ENCODE measurements around the gene IL24.
A peak's percentile ranks its signal among the peaks of the same experiment; 100 is the strongest.
"Not testable (repeated sequence)": the region's sequence is repeated elsewhere in the genome, so short reads cannot be mapped to it uniquely, and the experiment has no call there.

The IL24 gene

GRCh38 chr1:206897175-206897574, at the start of gene IL24:
Gene IL24 (plus strand): TSS chr1:206897443. CDS start chr1:206897833, 390 bp downstream.
- DNase-seq: no peak

- no peak for DNase-seq
Measured at GRCh38 chr1:206847946-206848345, 49.3 kb upstream of the IL24 start.

GRCh38 chr1:206850401-206850800, 46.8 kb upstream of the IL24 start:
- no peak for DNase-seq

DNA sequence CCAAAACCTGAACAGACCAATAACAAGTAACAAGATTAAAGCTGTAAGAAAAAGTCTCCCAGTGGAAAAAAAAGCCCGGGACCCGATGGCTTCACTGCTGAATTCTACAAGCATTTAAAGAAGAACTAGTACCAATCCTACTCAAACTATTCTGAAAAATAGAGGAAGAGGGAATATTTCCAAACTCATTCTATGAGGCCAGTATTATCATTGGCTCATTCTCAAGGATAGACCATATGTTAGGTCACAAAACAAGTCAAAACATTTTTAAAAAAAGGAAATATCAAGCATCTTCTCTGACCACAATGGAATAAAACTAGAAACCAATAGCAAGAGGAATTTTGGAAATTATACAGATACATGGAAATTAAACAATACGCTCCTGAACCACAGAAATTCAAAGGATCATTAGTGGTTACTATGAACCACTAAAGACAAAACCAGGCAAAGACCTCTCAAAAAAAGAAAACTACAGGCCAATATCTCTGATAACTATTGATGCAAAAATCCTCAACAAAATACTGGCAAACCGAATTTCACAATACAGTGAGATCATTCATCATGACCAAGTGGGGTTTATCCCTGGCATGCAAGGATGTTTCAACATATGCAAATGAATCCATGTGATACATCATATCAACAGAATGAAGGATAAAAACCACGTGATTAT, 45.8 kb upstream of the IL24 start:
- no peak for DNase-seq

- DNase-seq: not testable (repeated sequence)
Measured at GRCh38 chr1:206852662-206853061, 44.6 kb upstream of the IL24 start.

- not testable (repeated sequence) for DNase-seq
Measured at GRCh38 chr1:206853696-206854095, 43.5 kb upstream of the IL24 start.

DNA sequence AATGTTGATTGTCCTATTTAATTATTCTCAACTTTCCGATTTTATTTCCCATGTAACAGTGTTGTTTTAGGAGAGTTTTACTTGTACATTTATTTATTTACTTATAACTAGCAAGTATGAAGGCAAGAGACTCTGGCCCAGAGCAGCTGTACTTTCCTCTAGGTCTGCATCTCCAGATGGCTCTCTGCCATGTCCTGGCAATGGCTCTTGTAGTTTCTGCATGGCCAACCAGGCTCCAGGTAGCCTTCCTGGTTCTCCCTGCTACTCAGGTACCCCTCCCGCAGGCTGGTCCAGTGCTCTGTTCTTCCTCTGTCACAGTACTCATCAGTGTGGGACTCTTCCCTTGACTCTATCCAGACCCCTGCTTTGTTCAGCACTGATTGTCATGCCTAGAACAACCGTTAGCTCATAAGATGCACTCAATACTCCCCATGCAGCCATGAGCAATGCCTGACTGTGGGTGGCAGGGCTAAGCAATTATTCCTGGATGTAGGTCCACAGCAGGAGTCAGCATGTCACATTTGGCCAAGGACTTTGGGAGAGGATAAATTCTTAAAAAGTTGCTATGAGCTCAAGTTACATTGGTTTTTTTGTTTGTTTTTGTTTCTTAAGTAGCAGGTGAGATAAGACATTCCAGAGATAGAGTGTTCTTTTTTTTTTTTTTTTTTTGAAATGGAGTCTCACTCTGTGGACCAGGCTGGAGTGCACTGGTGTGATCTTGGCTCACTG, 42.7 kb upstream of the IL24 start:
- peak; percentile 24 for DNase-seq

DNA sequence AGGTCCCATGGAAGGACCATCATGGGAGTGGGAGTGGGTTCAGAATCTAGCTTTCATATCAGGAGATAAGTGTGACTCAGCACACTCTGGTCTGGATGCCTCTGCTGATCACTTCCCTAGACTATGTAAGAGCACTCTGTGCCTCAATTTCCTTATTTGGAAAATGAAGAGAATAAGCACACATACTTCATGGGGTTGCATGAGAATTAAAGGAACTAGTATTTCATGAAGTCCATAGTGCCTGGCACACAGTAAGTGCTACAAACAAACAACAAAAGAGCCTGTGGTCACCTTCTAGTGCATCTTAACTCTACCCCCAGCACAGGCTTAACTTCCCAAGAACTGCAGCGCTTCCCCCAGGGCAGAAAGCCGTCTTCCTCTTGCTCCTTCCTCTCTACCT, 41.4 kb upstream of the IL24 start:
- DNase-seq: no peak

DNA sequence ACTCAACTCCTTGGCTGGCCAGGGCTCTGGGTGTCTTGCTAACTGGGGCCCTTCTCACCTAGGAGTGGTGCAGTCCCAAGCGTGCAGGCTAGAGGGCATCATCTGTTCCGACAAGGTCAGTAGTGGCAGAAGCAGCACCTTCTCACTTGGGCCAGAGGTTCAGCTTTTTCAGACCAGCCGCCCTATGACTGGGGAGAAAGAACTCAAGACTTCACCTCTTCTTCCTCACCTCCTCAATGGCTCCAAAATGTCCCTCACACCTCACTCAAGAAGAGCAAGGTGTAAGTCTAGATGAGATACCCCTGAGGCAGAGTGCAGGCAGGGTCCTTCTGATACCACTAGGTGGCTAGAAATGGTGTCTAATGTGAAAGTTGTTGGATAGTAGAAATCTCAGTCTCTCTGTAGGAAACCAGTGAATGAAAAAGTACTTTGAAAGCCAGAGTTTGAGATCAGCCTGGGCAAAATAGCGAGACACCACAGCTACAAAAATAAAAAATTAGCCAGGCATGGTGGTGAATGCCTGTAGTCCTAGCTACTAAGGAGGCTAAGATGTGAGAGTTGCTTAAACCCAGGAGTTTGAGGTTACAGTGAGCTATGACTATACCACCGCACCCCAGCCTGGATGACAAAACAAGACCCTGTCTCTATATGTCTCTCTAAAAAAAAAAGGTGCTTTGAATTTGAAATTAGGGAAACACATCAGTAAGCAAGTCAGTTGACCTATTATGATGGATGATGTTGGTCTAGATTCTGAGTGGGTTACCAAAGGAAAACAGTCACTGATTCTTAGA, 40.4 kb upstream of the IL24 start:
- DNase-seq: peak; percentile 49

DNA sequence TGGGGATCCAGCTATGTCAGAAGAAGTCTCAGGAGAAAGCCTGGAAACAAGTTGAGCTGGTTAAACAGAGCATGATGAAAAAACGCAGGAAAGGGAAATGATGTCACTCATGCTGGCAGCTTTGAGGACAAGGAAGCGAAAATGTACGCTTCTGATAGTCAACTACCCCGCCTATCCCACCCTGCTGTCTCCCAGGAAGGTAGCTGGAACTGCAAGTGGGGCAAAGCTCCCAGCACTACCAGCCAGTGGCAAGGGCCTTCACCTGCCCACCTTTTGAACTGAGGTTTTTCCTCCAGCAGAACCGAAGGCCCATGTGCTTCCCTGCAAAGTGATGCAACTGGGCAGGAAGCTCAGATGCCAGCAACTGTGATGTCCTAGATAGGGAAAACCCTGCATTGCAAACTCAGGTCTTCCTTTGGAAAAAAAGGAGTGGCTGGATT, 38.1 kb upstream of the IL24 start:
- peak; percentile 32 for DNase-seq

GRCh38 chr1:206860165-206860564, 37.1 kb upstream of the IL24 start:
- no peak for DNase-seq

GRCh38 chr1:206863266-206863665, 34.0 kb upstream of the IL24 start:
- peak; percentile 36 for DNase-seq

GRCh38 chr1:206864939-206865671, 32.1 kb upstream of the IL24 start, which contains the start of gene IL20:
Gene IL20 (plus strand): TSS chr1:206865623. CDS start chr1:206865853, 230 bp downstream.
- peak; percentile 90 for DNase-seq

DNA sequence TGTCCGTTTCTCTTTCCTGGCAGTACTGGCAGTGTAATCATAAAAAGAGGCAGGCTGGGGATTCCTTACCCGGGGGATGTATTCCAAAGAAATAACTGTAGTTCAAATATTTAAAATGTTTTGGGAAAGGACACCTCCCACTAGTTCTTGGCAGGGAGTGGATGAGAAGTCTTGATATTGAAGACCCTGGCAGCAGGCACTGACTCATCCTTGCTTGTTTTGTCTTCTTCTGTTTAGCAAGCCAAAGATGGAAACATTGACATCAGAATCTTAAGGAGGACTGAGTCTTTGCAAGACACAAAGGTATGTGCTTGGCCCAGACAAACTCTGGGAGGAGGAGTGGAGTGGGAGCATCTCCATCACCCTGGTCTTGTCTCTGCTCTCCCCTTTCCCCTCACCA, 31.2 kb upstream of the IL24 start:
- no peak for DNase-seq

DNA sequence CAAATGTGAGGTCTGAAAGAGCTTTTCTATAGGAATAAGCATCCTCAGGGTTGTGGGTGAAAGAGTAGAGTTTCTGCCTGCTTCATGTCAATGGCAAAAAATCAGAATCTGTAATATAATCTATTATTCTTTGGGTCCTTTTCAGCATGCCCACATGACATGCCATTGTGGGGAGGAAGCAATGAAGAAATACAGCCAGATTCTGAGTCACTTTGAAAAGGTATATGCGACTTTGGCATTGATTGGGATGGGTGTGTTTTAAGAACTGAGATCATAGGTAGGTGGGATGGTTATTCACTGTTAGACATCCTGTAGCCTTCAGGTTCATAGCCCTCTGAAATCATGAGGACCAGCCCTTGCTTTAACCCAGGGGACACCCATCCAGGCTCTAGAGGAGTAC, 30.0 kb upstream of the IL24 start:
- DNase-seq: no peak

DNA sequence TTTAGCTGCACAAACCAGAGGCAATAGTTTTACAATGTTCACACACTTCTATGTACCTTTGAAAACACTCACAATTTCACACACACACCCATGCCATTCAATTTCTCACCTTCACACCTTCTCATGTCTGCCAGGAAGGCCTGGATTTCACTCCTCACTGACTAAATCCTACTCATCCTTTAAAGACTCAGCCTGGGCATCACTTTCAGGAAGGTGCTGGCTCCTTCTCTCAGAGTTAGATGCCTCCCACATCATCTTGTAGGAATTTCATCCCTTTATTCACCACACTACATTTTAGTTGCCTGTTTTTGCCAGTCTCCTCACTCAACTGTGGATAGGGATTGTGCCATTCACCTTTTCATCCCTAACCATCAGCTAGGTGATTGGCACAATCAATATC, 29.5 kb upstream of the IL24 start:
- no peak for DNase-seq

- DNase-seq: no peak
Measured at GRCh38 chr1:206868264-206868663, 29.0 kb upstream of the IL24 start.

- DNase-seq: no peak
Measured at GRCh38 chr1:206872139-206872538, 25.1 kb upstream of the IL24 start.

GRCh38 chr1:206873603-206874188, 23.5 kb upstream of the IL24 start:
- DNase-seq: no peak

DNA sequence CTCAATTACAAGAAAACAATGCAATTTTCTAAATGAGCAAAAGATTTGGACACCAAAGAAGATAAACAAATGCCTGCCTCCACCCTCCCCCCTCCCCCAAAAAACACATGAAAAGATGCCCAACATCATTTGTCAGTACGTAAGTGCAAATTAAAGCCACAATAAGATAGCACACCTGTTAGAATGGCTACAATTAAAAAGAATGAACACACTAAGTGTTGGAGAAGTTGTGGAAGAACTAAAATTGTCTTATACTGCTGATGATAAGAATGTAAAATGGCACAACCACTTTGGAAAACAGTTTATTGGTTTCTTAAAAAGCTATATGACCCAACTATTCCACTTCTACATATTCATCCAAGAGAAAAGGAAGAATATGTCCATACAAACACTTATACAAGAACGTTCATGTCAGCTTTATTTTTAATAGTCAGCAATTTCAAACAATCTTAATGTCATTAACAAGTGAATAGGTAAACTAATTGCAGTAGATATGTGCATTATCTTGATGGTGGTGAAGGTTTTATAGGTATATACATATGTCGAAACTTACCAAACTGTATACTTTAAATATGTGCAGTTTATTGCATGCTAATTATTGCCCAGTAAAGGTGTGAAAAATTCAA, 21.4 kb upstream of the IL24 start:
- no peak for DNase-seq

DNA sequence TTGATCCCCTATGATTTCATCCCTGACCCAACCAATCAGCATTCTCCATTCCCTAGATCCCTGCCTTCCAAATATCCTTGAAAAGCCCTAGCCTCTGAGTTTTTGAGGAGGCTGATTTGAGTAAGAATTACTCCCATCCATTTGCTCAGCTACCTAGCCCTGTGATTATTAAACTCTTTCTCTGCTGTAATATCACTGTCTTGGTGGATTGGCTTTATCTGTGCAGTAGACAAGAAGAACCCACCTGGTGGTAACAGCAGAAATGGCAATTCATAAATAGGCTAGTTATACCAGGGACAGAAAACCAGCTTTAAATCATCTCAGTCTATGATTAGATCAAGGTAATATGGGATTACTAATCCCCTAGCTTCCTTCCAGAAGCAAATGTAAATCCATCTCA, 18.8 kb upstream of the IL24 start:
- peak; percentile 61 for DNase-seq

DNA sequence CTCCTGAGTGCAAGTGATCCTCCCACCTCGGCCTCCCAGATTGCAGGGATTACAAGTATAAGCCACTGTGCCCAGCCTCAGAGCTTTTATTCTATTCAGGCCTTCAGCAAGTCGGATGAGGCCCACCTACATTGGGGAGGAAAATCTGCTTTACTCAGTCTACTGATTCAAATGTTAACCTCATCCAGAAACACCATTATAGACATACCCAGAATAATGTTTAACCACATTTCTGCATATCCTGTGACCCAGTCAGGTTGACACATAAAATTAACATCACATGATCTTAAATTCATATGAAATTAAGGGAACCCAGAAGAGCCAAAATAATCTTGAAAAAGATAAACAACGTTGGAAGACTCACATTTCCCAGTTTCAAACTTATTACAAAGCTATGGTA, 16.9 kb upstream of the IL24 start:
- no peak for DNase-seq

Measured in DMS53 (cell line).